ENCODE measurements around the gene SAMD10.

Gene SAMD10

DNA sequence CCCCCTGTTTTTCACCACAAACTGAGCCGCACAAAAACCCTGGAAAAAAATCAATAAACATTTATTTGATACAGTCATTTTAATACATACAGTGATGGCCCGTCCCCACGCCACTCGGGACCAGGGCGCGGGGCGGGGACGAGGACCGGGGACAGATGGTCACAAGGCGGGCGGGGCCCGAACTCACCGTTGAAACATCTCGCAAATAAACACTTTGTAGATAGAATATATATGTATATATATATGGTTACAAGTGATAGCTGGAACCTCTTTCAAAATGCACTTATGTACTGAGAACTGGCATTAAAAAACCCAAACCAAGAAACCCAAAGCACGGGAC is 22.8 kb downstream of the SAMD10 start:
- DNase-seq (ENCODE audit: low spot score), result no peak

GRCh38 chr20:63955827-63956663 is 23.4 kb downstream of the SAMD10 start, which contains the start of gene UCKL1:
TSS of gene UCKL1 (minus strand) at chr20:63956416. CDS start at chr20:63956372, 44 bp downstream.
- DNase-seq (ENCODE audit: low spot score), result peak; percentile 86

GRCh38 chr20:63955281-63955826 is 24.1 kb downstream of the SAMD10 start:
- no peak for DNase-seq (ENCODE audit: low spot score)

DNA sequence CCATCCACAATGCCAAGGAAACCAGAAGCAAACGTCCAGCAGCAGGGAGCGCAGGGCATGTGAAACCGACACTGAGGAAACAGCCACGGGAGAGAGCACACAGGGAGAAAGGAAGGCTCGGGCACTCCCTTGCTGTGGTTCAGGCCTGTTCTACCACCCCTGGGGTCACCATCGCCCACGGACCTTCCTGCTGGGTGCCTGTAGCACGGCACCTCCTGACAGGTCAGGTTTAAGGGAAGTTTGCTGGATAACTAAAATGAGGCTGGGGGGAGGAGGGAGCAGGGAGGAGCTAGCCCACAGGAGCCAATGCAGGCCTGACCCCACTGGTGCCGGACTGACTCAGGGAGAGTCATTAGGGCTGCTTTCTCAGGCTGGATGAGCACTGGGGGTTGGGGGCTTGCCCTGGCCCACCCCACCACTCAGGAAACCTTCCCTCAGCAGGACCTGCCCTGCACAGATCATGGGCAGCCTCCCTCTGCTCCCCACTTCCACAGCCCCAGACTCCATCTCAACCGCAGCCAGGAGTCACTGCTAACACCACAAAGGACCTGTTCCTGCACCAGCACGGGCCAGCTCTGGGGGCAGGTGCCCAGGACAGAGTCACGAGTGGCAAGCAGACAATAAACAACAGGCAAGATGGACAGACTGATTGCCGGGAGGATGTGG is 25.5 kb downstream of the SAMD10 start:
- no peak for DNase-seq (ENCODE audit: low spot score)

DNA sequence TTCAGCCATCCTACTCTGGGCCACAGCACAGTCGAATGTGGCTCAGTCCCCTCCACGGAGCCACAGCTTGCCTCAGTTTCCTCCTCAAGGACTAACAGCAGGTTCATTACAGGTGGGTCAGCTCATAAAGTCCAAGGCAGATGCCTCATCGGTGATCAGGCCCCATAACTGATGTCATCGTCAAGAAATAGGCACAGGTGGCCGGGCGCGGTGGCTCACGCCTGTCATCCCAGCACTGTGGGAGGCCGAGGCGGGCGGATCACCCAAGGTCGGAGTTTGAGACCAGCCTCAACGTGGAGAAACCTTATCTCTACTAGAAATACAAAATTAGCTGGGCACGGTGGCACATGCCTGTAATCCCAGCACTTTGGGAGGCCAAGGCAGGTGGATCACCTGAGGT is 26.7 kb downstream of the SAMD10 start:
- no peak for DNase-seq (ENCODE audit: low spot score)

- no peak for DNase-seq (ENCODE audit: low spot score)
These were observed 27.3 kb downstream of the SAMD10 start for GRCh38 chr20:63952210-63952535.

DNA sequence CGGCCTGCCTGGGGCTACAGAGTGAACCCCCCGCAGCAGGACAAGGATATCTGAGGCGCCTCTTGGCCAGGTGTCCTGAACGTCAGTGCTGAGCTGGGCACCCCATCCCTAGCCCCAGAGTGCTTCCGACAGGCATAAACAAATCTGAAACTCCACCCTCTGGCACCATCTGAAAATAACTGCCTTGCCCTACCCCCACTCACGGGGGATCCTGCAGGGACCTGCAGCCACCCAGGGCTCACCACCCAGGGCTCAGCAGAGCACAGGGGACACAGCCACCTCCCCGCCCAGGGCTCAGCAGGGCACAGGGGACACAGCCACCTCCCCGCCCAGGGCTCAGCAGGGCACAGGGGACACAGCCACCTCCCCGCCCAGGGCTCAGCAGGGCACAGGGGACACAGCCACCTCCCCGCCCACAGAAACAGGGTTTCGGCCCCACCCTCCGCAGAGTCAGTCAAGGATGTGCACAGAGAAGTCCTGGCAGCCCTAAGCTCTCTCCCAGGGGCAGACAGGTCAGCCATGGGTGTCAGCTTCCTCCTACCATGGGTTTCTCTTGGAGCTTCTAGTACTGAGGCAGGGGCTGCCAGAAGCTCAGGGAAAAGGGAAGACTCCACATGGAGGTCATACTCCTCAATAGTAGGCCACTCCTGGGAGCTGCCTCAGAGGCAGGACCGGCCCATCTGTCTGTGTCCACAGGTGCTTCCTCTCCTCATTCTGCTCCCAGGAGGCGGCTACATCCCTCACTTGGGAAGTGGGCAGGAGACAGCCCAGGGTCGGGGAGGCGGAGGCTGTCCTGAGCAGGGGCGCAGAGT is 27.8 kb downstream of the SAMD10 start:
- no peak for DNase-seq (ENCODE audit: low spot score)

DNA sequence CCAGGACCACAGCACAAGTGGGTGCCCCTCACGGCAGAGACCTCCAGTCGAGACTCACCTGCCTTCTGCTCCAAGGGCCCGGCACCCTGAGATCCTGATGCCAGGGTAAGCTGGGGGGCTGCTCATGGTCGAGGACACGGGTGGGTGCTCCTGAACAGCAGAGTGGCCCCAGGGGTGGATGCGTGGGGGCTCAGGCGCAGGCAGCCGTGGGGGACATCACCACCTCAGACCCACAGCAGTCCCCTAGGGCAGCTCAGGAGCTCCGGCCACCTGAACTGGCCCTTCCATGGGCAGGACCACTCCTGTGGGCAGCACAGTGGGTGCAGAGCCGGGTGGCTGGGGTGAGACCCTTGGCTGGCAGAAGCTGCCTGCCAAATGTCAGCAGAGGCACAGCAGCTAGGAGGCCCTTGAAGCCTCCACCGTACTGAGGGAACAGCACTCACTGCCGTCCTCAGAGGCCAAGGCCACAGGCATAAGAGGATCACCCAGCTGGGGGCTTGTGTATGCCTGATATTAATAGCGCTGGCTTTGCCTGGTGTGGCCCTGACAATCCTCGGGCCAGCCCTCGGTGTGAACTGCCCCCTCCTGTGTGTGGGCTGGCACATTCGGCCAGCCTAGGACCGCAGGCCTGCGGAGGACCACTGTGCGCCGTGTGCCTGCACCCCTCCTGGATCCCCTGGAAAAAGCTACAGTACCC is 28.6 kb downstream of the SAMD10 start:
- no peak for DNase-seq (ENCODE audit: low spot score)

DNA sequence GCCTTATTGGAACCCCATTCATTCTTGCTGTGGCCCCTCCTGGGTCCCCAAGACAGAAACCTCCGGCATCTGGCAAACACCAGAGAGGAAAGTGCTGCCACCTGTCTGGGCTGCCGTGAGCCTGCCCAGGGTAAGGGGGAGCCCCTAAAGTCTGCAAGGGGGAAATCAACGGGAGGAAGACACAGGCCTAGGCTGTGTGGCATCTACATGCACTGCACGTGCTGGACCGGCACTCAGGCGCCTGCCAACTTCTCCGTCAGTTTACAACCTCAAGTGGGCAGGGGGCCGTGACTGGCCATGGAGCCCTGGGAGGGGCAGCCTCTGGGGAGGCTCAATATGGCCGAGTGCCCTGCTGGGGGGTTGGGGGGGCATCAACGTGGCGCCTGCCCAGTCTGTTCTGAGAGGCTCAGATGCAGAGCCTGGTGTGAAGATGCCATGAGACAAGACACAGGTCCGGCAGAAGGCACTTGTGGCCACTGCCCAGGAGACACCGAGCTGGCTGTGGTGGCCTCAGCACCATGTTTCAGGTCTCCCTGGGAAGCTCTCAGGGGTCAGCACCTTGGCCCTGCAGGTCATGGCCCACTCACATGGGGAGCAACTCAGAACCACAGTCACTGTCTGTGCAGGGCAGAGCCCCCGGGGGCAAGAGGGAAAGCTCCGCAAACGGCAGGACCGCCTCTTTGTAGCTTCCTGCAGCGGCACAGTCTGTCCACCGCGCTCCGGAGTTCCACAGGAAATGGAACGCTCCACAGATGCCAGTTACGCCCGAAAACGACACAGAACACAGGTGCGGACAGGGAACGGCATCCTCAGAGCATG is 31.6 kb downstream of the SAMD10 start:
- DNase-seq (ENCODE audit: low spot score), result peak; percentile 66

- DNase-seq (ENCODE audit: low spot score), result no peak
These were observed 32.3 kb downstream of the SAMD10 start for GRCh38 chr20:63946986-63947637.

DNA sequence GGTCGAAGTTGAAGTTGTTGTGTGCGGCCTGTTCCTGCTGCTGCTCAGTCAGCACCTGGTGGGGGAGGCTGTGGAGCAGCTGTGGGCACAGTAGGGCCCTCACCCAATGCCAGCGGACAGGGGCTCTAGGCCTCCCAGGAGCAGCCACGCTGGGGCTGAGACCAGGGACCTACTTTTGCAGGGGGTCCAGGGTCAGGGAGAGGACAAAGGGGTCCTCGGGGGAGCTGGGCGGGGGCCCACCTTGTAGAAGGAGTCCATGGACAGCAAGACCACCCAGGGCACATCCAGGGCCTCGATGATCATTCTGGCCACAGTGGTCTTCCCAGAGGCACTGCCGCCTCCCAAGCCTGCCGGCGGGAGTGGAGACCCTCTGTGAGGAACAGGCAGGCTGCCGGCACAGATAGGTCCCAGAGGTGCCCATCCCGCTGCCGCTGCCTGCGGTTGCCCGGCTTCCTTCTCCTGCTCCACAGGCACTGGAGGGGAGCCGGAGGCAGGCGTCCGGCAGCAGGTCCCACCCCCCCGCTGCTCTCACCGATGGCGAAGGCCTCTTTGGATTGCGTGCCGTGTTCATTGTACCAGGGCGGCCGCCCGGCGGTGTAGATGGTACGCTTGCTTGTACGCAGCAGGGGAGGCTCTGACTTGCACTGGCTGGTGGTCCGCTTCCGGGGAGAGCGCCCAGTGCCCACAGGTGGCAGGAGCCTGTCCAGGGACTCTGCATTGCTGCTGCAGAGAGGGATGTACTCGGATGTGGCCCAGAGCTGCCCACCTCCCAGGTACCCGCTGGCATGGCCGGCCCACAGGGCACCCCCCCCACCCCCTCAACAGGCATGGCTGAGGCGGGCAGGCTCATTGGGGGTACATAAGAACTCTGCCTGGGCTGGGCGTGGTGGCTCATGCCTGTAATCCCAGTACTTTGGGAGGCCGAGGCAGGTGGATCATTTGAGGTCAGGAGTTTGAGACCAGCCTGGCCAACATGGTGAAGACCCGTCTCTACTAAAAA is 33.2 kb downstream of the SAMD10 start:
- DNase-seq (ENCODE audit: low spot score), result no peak

DNA sequence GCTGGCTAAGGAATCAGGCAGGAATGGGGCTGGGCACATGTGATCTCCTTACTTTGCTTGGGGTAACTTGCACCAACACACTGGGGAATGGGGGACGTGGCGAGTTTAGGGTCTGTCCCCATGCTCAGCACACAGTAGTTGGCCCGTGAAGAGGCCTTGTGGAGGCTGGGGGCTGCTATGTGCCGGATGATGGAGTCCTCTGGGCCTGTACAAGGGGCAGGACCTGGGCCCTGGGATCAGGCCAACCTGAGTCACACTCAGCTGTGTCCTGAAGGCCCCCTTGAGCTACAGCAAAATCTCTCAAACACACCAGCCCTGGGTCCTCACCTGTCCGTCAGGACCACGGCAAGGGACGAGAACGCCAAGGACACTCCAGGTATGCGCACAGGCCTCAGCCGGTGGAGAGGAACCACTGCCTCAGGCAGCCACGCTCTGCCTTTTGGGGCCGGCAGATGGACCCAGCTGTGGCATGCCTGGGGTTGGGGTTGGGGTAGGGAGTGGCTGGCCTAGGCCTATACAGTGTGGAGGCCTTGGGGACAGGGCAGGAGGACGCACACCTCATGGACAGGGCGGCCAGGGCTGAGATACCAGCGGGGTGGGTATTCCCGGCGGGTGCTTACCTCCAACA is 34.3 kb downstream of the SAMD10 start:
- no peak for DNase-seq (ENCODE audit: low spot score)

- DNase-seq (ENCODE audit: low spot score), result no peak
These were observed 35.1 kb downstream of the SAMD10 start for GRCh38 chr20:63944078-63944941.

DNA sequence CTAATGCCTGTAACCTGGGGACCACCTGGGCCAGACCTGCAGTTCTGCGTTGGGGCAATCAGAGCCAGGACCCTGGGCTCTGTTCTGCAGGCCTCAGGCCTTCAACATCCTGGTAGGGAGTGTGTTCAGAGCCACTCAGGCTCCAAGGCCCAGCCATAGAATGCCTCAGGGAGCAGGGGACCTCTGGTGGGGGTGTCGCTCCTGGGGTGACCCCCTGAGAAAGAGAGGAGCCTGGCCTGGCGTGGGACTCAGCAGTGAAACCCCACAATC is 35.7 kb downstream of the SAMD10 start:
- no peak for DNase-seq (ENCODE audit: low spot score)

GRCh38 chr20:63942969-63943807 is 36.3 kb downstream of the SAMD10 start:
- DNase-seq (ENCODE audit: low spot score), result no peak

- DNase-seq (ENCODE audit: low spot score), result no peak
These were observed 37.0 kb downstream of the SAMD10 start for GRCh38 chr20:63942250-63942951.
